Activated T-cell treated with anti-CD3 and anti-CD28 coated beads, Interleukin-2, amount 50 U/mL, for 72 hours (primary cell): ENCODE data around the gene L3MBTL4. TPM values are rescaled to one million over a fixed set of nuclear protein-coding genes. Genes with fewer than 3 reads are reported as not detected.
"Not testable (repeated sequence)": the region's sequence is repeated elsewhere in the genome, so short reads cannot be mapped to it uniquely, and the experiment has no call there.

Experiments
- ATAC-seq, 2 donors: fragments of 150-1000 bp; cut with Tn5 transposase; replicated peaks in 1 of 2; 2 replicates each; pipeline ENCODE4 v1.10.0; 2021; ENCODE audit warnings: moderate library complexity in 2 of 2, mild to moderate bottlenecking in 1 of 2
- DNase-seq, 2 donors: peaks; one replicate each; pipeline ENCODE4 v3.0.0; 2021 to 2022; ENCODE audit warnings: mixed read lengths in 1 of 2
- H3K27ac Mint-ChIP-seq: one replicate; pipeline ENCODE4 v1.8.0; 2022; ENCODE audit warnings: mild to moderate bottlenecking, moderate library complexity, mixed read lengths
- H3K27me3 Mint-ChIP-seq: one replicate; pipeline ENCODE4 v1.8.0; 2022; ENCODE audit warnings: low read depth, mixed read lengths
- H3K36me3 Mint-ChIP-seq, 2 donors: one replicate each; pipeline ENCODE4 v1.8.0; 2022; ENCODE audit warnings: mixed read lengths in 2 of 2, mild to moderate bottlenecking in 1 of 2; ENCODE audit not compliant: insufficient read depth in 2 of 2
- H3K4me1 Mint-ChIP-seq: one replicate; pipeline ENCODE4 v1.8.0; 2022; ENCODE audit warnings: low read depth, mixed read lengths
- H3K4me3 Mint-ChIP-seq, 2 donors: one replicate each; pipeline ENCODE4 v1.8.0; 2022; ENCODE audit warnings: mild to moderate bottlenecking in 2 of 2, mixed read lengths in 2 of 2, moderate library complexity in 2 of 2
- H3K9me3 Mint-ChIP-seq, 2 donors: one replicate each; pipeline ENCODE4 v1.8.0; 2022; ENCODE audit warnings: mixed read lengths in 2 of 2
- total RNA-seq, 2 donors: library from RNA; stranded (reverse); gene quantifications; one replicate each; pipeline ENCODE4 v1.2.3, GENCODE V29; 2022

The L3MBTL4 gene
- total RNA-seq, 2 donors from 2014 or later = 0.07 to 0.12 TPM

- Mint-ChIP-seq H3K4me1 (no peaks in the 10 kb centered on the region), H3K27me3 (no peaks in the 10 kb centered on the region)
Measured at GRCh38 chr18:6294148-6294784, 120.4 kb downstream of the L3MBTL4 start.

GRCh38 chr18:6289843-6290242 is 124.9 kb downstream of the L3MBTL4 start:
- Mint-ChIP-seq H3K9me3 (no peaks in the 10 kb centered on the region), H3K4me1 (no peaks in the 10 kb centered on the region), H3K36me3 (no peaks in the 10 kb centered on the region), H3K27me3 (no peaks in the 10 kb centered on the region), H3K4me3 (no peak overlapping the region), H3K27ac (no peak overlapping the region)
- DNase-seq = no peak
- ATAC-seq = no peak

More at GRCh38 chr18:6294148-6294784, 120.4 kb downstream of the L3MBTL4 start:
- no peaks in the 10 kb centered on the region for H3K36me3 Mint-ChIP-seq
- H3K27ac Mint-ChIP-seq = no peak overlapping the region
- no peak overlapping the region for H3K4me3 Mint-ChIP-seq
- no peak for ATAC-seq
- no peaks in the 10 kb centered on the region for H3K9me3 Mint-ChIP-seq
- DNase-seq = no peak

GRCh38 chr18:6286585-6286984 is 128.1 kb downstream of the L3MBTL4 start:
- H3K9me3 Mint-ChIP-seq = no peaks in the 10 kb centered on the region
- no peak overlapping the region for H3K4me3 Mint-ChIP-seq
- H3K27me3 Mint-ChIP-seq = no peaks in the 10 kb centered on the region
- no peak for ATAC-seq
- H3K4me1 Mint-ChIP-seq = no peaks in the 10 kb centered on the region
- no peaks in the 10 kb centered on the region for H3K36me3 Mint-ChIP-seq
- DNase-seq = no peak
- no peak overlapping the region for H3K27ac Mint-ChIP-seq

GRCh38 chr18:6284761-6285160 is 129.9 kb downstream of the L3MBTL4 start:
- H3K4me1 Mint-ChIP-seq = no peaks in the 10 kb centered on the region
- H3K27me3 Mint-ChIP-seq = no peaks in the 10 kb centered on the region
- H3K9me3 Mint-ChIP-seq = no peaks in the 10 kb centered on the region
- H3K27ac Mint-ChIP-seq = no peak overlapping the region
- ATAC-seq (no peak), DNase-seq (no peak)
- no peaks in the 10 kb centered on the region for H3K36me3 Mint-ChIP-seq
- no peak overlapping the region for H3K4me3 Mint-ChIP-seq

- H3K4me1 Mint-ChIP-seq = no peaks in the 10 kb centered on the region
Measured at GRCh38 chr18:6284300-6284699, 130.4 kb downstream of the L3MBTL4 start.

GRCh38 chr18:6281874-6282273 is 132.8 kb downstream of the L3MBTL4 start:
- Mint-ChIP-seq H3K27ac (no peak overlapping the region), H3K27me3 (no peaks in the 10 kb centered on the region), H3K36me3 (no peaks in the 10 kb centered on the region), H3K4me3 (no peak overlapping the region), H3K9me3 (no peaks in the 10 kb centered on the region), H3K4me1 (no peaks in the 10 kb centered on the region)
- ATAC-seq (no peak), DNase-seq (no peak)

More at GRCh38 chr18:6284300-6284699, 130.4 kb downstream of the L3MBTL4 start:
- Mint-ChIP-seq H3K27ac (no peak overlapping the region), H3K36me3 (no peaks in the 10 kb centered on the region), H3K9me3 (no peaks in the 10 kb centered on the region), H3K4me3 (no peak overlapping the region), H3K27me3 (no peaks in the 10 kb centered on the region)
- ATAC-seq (no peak), DNase-seq (no peak)

- no peak for ATAC-seq
- Mint-ChIP-seq H3K27me3 (no peaks in the 10 kb centered on the region), H3K9me3 (no peaks in the 10 kb centered on the region), H3K27ac (no peak overlapping the region), H3K36me3 (no peaks in the 10 kb centered on the region), H3K4me1 (no peaks in the 10 kb centered on the region), H3K4me3 (no peak overlapping the region)
- no peak for DNase-seq
Measured at GRCh38 chr18:6280211-6280743, 134.4 kb downstream of the L3MBTL4 start.

GRCh38 chr18:6279308-6279707 is 135.4 kb downstream of the L3MBTL4 start:
- ATAC-seq (no peak), DNase-seq (no peak)
- Mint-ChIP-seq H3K27me3 (no peaks in the 10 kb centered on the region), H3K4me3 (no peak overlapping the region), H3K4me1 (no peaks in the 10 kb centered on the region), H3K36me3 (no peaks in the 10 kb centered on the region), H3K9me3 (peaks cover 0 to 2% of the 10 kb centered on the region in 2 donors), H3K27ac (no peak overlapping the region)

- Mint-ChIP-seq H3K36me3 (no peaks in the 10 kb centered on the region), H3K27me3 (peaks cover 12% of the 10 kb centered on the region), H3K4me3 (no peak overlapping the region), H3K9me3 (peaks cover 4 to 6% of the 10 kb centered on the region in 2 donors), H3K27ac (no peak overlapping the region), H3K4me1 (peaks cover 9% of the 10 kb centered on the region)
- ATAC-seq (no peak), DNase-seq (no peak)
Measured at GRCh38 chr18:6273423-6273822, 141.3 kb downstream of the L3MBTL4 start.

GRCh38 chr18:6272144-6272543 is 142.6 kb downstream of the L3MBTL4 start:
- not testable (repeated sequence) for DNase-seq, ATAC-seq, H3K4me1 Mint-ChIP-seq, H3K36me3 Mint-ChIP-seq, H3K4me3 Mint-ChIP-seq, H3K27ac Mint-ChIP-seq, H3K9me3 Mint-ChIP-seq
- H3K27me3 Mint-ChIP-seq = peaks cover 12% of the 10 kb centered on the region

GRCh38 chr18:6271585-6271984 is 143.1 kb downstream of the L3MBTL4 start:
- peak overlapping the region in 1 of 2 donors; percentile 27 for H3K4me3 Mint-ChIP-seq
- no peak overlapping the region for H3K27ac Mint-ChIP-seq
- H3K27me3 Mint-ChIP-seq = peaks cover 12% of the 10 kb centered on the region
- no peaks in the 10 kb centered on the region for H3K36me3 Mint-ChIP-seq
- DNase-seq (no peak), ATAC-seq (no peak)
- peaks cover 9% of the 10 kb centered on the region for H3K4me1 Mint-ChIP-seq
- peaks cover 4 to 6% of the 10 kb centered on the region in 2 donors for H3K9me3 Mint-ChIP-seq

GRCh38 chr18:6270771-6271216 is 143.9 kb downstream of the L3MBTL4 start:
- Mint-ChIP-seq H3K36me3 (no peaks in the 10 kb centered on the region), H3K4me1 (peaks cover 9% of the 10 kb centered on the region), H3K4me3 (no peak overlapping the region), H3K9me3 (peaks cover 4 to 6% of the 10 kb centered on the region in 2 donors), H3K27me3 (peaks cover 12% of the 10 kb centered on the region), H3K27ac (no peak overlapping the region)
- ATAC-seq (no peak), DNase-seq (no peak)

GRCh38 chr18:6269660-6270332 is 144.9 kb downstream of the L3MBTL4 start:
- Mint-ChIP-seq H3K4me3 (no peak overlapping the region), H3K9me3 (peaks cover 4% of the 10 kb centered on the region in 2 donors), H3K27me3 (peaks cover 12% of the 10 kb centered on the region), H3K36me3 (no peaks in the 10 kb centered on the region), H3K27ac (no peak overlapping the region), H3K4me1 (peaks cover 9% of the 10 kb centered on the region)
- no peak for ATAC-seq
- DNase-seq = no peak
